Measurements from ENCODE around the gene TPP2. TPM values are rescaled to one million over a fixed set of nuclear protein-coding genes. Genes with fewer than 3 reads are reported as not detected.

TPP2 gene
- total RNA-seq, 2 experiments from 2014 or later, result 31.1 to 36.3 TPM

GRCh38 chr13:102609696-102610095 lies 12.9 kb downstream of the TPP2 start:
- no peak overlapping the region for H3K4me3 ChIP-seq (ENCODE audit: low read depth, low read length, poor library complexity, severe bottlenecking)
- H3K79me2 ChIP-seq (ENCODE audit: insufficient read depth, low read depth, low read length), result peaks cover 26% of the 10 kb centered on the region; the same call in 1 of the 2 replicates
- no peak for DNase-seq (ENCODE audit: low spot score)
- no peak overlapping the region for H3K4me2 ChIP-seq (ENCODE audit: low read length)
- H3K27ac ChIP-seq (ENCODE audit: low read depth, low read length, poor library complexity, severe bottlenecking), result no peak overlapping the region
- H3K9me3 ChIP-seq (ENCODE audit: low read length), result no peaks in the 10 kb centered on the region
- H3K36me3 ChIP-seq (ENCODE audit: insufficient read depth, low read length), result peaks cover 83% of the 10 kb centered on the region
- BruUV-seq (replicated peaks), result no TSS peak
- H3K9me2 ChIP-seq (ENCODE audit: insufficient read depth, low read length), result no peaks in the 10 kb centered on the region
- TF ChIP-seq CTCF (conservative IDR thresholded peaks at IDR 0.05; ENCODE audit: low read length) (no peak), EZH2phosphoT487 (IDR thresholded peaks at IDR 0.05; ENCODE audit: borderline replicate concordance, low read depth, low read length) (no peak)
- intact Hi-C loops (cut with micrococcal nuclease; ENCODE audit: unreplicated experiment), result no loop called here
- no peaks in the 10 kb centered on the region for H4K20me1 ChIP-seq (ENCODE audit: insufficient read depth, low read length)
- ChIA-PET CTCF (ENCODE audit: unreplicated experiment) (no interaction called here), POLR2A (no interaction called here)
- no peaks in the 10 kb centered on the region for H3K4me1 ChIP-seq (ENCODE audit: insufficient read depth, low read length, poor library complexity, severe bottlenecking)
- H2AFZ ChIP-seq (ENCODE audit: low read length), result no peak overlapping the region

DNA sequence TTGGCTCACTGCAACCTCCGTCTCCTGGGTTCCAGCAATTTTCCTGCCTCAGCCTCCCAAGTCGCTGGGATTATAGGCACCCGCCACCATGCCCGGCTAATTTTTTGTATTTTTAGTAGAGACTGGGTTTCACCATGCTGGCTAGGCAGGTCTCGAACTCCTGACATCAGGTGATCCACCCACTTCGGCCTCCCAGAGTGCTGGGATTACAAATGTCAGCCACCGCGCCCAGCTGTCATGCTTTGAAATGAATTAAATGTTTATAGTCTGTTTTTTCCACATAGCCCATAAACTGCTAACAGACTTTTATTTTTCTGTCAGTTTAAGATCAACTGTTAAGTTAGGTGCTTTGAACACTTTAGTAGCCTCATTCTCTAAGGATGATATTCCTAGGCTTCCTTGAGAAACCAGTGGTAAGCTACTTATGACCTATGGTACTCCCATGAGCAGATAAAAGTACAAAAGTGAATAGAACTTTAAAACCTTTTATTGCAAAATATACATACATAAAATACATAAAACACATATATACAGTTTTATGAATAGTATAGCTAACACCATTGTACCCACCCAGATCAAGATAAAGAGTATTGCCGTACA lies 13.6 kb downstream of the TPP2 start:
- Histone ChIP-seq H3K4me2 (ENCODE audit: low read length) (no peak overlapping the region), H3K36me3 (ENCODE audit: insufficient read depth, low read length) (peaks cover 82% of the 10 kb centered on the region), H3K4me1 (ENCODE audit: insufficient read depth, low read length, poor library complexity, severe bottlenecking) (no peaks in the 10 kb centered on the region), H3K9me2 (ENCODE audit: insufficient read depth, low read length) (no peaks in the 10 kb centered on the region), H3K9me3 (ENCODE audit: low read length) (no peaks in the 10 kb centered on the region), H3K79me2 (ENCODE audit: insufficient read depth, low read depth, low read length) (peaks cover 20% of the 10 kb centered on the region; the same call in 1 of the 2 replicates), H3K4me3 (ENCODE audit: low read depth, low read length, poor library complexity, severe bottlenecking) (no peak overlapping the region), H2AFZ (ENCODE audit: low read length) (no peak overlapping the region), H3K27ac (ENCODE audit: low read depth, low read length, poor library complexity, severe bottlenecking) (no peak overlapping the region), H4K20me1 (ENCODE audit: insufficient read depth, low read length) (no peaks in the 10 kb centered on the region)
- no peak for DNase-seq (ENCODE audit: low spot score)
- intact Hi-C loops (cut with micrococcal nuclease; ENCODE audit: unreplicated experiment), result no loop called here
- TF ChIP-seq EZH2phosphoT487 (IDR thresholded peaks at IDR 0.05; ENCODE audit: borderline replicate concordance, low read depth, low read length), result no peak
- no peak for TF ChIP-seq CTCF (conservative IDR thresholded peaks at IDR 0.05; ENCODE audit: low read length)
- no TSS peak for BruUV-seq (replicated peaks)
- CTCF ChIA-PET (ENCODE audit: unreplicated experiment), result no interaction called here
- POLR2A ChIA-PET, result no interaction called here

DNA sequence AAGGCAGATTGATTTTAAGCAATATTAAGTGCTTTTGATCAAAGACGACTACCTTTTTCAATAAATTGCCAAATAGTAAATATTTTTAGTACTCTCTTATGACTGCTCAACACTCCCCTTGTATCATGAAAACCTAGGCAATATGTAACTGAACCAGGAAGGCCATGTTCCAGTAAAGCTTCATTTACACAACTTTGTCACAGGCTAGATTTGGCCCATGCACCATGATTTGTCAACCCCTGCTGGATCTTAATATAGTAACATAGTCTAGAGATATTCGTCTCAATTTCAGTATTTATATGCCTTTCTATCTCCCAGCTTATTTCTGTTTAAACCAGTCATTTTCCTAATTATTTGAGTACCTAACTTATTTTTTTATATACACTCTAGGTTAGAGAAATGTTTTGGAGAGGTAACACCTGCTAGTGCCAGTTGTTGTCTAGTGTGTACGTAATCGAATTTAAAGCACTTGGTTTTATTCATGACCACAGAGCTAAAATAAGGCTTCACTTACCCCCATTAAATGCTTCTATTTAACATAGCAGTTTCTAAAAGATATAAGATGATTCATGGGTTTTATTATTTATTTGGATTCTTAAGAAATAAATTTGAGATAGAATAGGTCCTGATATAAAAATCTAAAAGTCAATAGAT lies 21.0 kb downstream of the TPP2 start:
- no peak overlapping the region for H3K27ac ChIP-seq (ENCODE audit: low read depth, low read length, poor library complexity, severe bottlenecking)
- BruUV-seq (replicated peaks), result no TSS peak

More for the DNA sequence above, 21.0 kb downstream of the TPP2 start:
- intact Hi-C loops (cut with micrococcal nuclease; ENCODE audit: unreplicated experiment), result no loop called here
- Histone ChIP-seq H3K4me2 (ENCODE audit: low read length) (no peak overlapping the region), H3K4me3 (ENCODE audit: low read depth, low read length, poor library complexity, severe bottlenecking) (no peak overlapping the region), H3K9me2 (ENCODE audit: insufficient read depth, low read length) (no peaks in the 10 kb centered on the region), H2AFZ (ENCODE audit: low read length) (no peak overlapping the region), H3K9me3 (ENCODE audit: low read length) (no peaks in the 10 kb centered on the region), H4K20me1 (ENCODE audit: insufficient read depth, low read length) (no peaks in the 10 kb centered on the region), H3K79me2 (ENCODE audit: insufficient read depth, low read depth, low read length) (peaks cover 6% of the 10 kb centered on the region; the same call in 1 of the 2 replicates), H3K36me3 (ENCODE audit: insufficient read depth, low read length) (peaks cover 81% of the 10 kb centered on the region), H3K4me1 (ENCODE audit: insufficient read depth, low read length, poor library complexity, severe bottlenecking) (no peaks in the 10 kb centered on the region)
- DNase-seq (ENCODE audit: low spot score), result no peak
- no peak for TF ChIP-seq CTCF (conservative IDR thresholded peaks at IDR 0.05; ENCODE audit: low read length)
- CTCF ChIA-PET (ENCODE audit: unreplicated experiment), result no interaction called here
- POLR2A ChIA-PET, result no interaction called here
